Measurements from ENCODE around the gene SRRM1. TPM values are rescaled to one million over a fixed set of nuclear protein-coding genes. Genes with fewer than 3 reads are reported as not detected.
"Not testable (repeated sequence)": the region's sequence is repeated elsewhere in the genome, so short reads cannot be mapped to it uniquely, and the experiment has no call there.

The SRRM1 gene
- total RNA-seq, 1 experiment from 2014 or later = 32.9 TPM

GRCh38 chr1:24643363-24644099, 429 bp downstream of the SRRM1 start:
- DNase-seq (ENCODE audit: low read depth) = no peak

GRCh38 chr1:24644100-24644384, 940 bp downstream of the SRRM1 start:
- DNase-seq (ENCODE audit: low read depth) = peak; percentile 28

GRCh38 chr1:24648919-24649318, 5.8 kb downstream of the SRRM1 start:
- DNase-seq (ENCODE audit: low read depth) = no peak

- DNase-seq (ENCODE audit: low read depth) = no peak
Observed at GRCh38 chr1:24652382-24652781, 9.3 kb downstream of the SRRM1 start.

- no peak for DNase-seq (ENCODE audit: low read depth)
Observed at GRCh38 chr1:24654010-24654409, 10.9 kb downstream of the SRRM1 start.

- DNase-seq (ENCODE audit: low read depth) = no peak
Observed at GRCh38 chr1:24656046-24656445, 12.9 kb downstream of the SRRM1 start.

GRCh38 chr1:24657781-24658180, 14.7 kb downstream of the SRRM1 start:
- DNase-seq (ENCODE audit: low read depth) = no peak

GRCh38 chr1:24659166-24659904, 16.2 kb downstream of the SRRM1 start:
- DNase-seq (ENCODE audit: low read depth) = no peak

- DNase-seq (ENCODE audit: low read depth) = no peak
Observed at GRCh38 chr1:24659993-24660665, 17.0 kb downstream of the SRRM1 start.

- no peak for DNase-seq (ENCODE audit: low read depth)
Observed at GRCh38 chr1:24664507-24665033, 21.5 kb downstream of the SRRM1 start.

GRCh38 chr1:24666794-24667193, 23.7 kb downstream of the SRRM1 start:
- no peak for DNase-seq (ENCODE audit: low read depth)

- DNase-seq (ENCODE audit: low read depth) = not testable (repeated sequence)
Observed at GRCh38 chr1:24671372-24671771, 28.3 kb downstream of the SRRM1 start.

GRCh38 chr1:24672686-24673085, 29.6 kb downstream of the SRRM1 start:
- DNase-seq (ENCODE audit: low read depth) = not testable (repeated sequence)

GRCh38 chr1:24673341-24673740, 30.2 kb downstream of the SRRM1 start:
- DNase-seq (ENCODE audit: low read depth) = no peak

GRCh38 chr1:24678421-24678820, 35.3 kb downstream of the SRRM1 start:
- DNase-seq (ENCODE audit: low read depth) = peak; percentile 29

- no peak for DNase-seq (ENCODE audit: low read depth)
Observed at GRCh38 chr1:24679725-24680124, 36.6 kb downstream of the SRRM1 start.

- peak; percentile 95 for DNase-seq (ENCODE audit: low read depth)
Observed at GRCh38 chr1:24683713-24684162, 40.6 kb downstream of the SRRM1 start.

GRCh38 chr1:24688033-24688432, 44.9 kb downstream of the SRRM1 start:
- DNase-seq (ENCODE audit: low read depth) = no peak

GRCh38 chr1:24688621-24689195, 45.6 kb downstream of the SRRM1 start:
- peak; percentile 83 for DNase-seq (ENCODE audit: low read depth)

- no peak for DNase-seq (ENCODE audit: low read depth)
Observed at GRCh38 chr1:24691051-24691450, 47.9 kb downstream of the SRRM1 start.

- DNase-seq (ENCODE audit: low read depth) = no peak
Observed at GRCh38 chr1:24692351-24692980, 49.4 kb downstream of the SRRM1 start.

Data from Daoy (cell line).